Panc1 (cell line): ENCODE results near the gene TRMT61A. TPM values are rescaled to one million over a fixed set of nuclear protein-coding genes. Genes with fewer than 3 reads are reported as not detected.

Experiments
- ATAC-seq: fragments of 200-7000 bp; cut with Tn5 transposase; 2 replicates; pipeline ENCODE4 v1.9.1; 2020; ENCODE audit warnings: mild to moderate bottlenecking, moderate library complexity
- BruUV-seq: library from RNA; stranded (reverse); fragments of 400-500 nt; replicated peaks from 2 replicates; lab custom pipeline; 2021; lab: Mats Ljungman, UMichigan
- CTCF ChIA-PET: fragments of 300-600 bp; sonication (Branson Sonifier 250); formaldehyde crosslinking; loops from one replicate; lab custom pipeline; 2022; ENCODE audit warnings: antibody characterized with exemption; lab: Charles Lee
- POLR2A ChIA-PET: fragments of 300-600 bp; sonication (Branson Sonifier 250); formaldehyde crosslinking; loops from one replicate; lab custom pipeline; 2022; ENCODE audit warnings: antibody characterized with exemption; lab: Charles Lee
- DNase-seq: peaks from one replicate; pipeline ENCODE4 v3.0.0-alpha.2; 2010; ENCODE audit warnings: low read depth, low spot score
- H3K27ac ChIP-seq: 2 replicates; pipeline ENCODE4 v1.5.1; 2011; ENCODE audit warnings: mild to moderate bottlenecking, low read length, inconsistent platforms
- H3K27me3 ChIP-seq: fragments of 200-500 bp; sonication (Bioruptor generic); 2 replicates; pipeline ENCODE4 v1.6.0; 2014; ENCODE audit warnings: low read length, inconsistent platforms; ENCODE audit not compliant: control insufficient read depth, insufficient read depth
- H3K36me3 ChIP-seq: fragments of 200-500 bp; sonication (Bioruptor generic); 2 replicates; pipeline ENCODE4 v1.5.1; 2014; ENCODE audit warnings: inconsistent platforms, mild to moderate bottlenecking, low read length, moderate library complexity; ENCODE audit not compliant: control insufficient read depth, insufficient read depth
- H3K4me1 ChIP-seq: 2 replicates; pipeline ENCODE4 v1.5.1; 2011; ENCODE audit warnings: inconsistent platforms, mild to moderate bottlenecking, low read length, moderate library complexity; ENCODE audit not compliant: control insufficient read depth, insufficient read depth
- H3K4me3 ChIP-seq, 2 experiments: 2 replicates each; pipeline ENCODE4 v1.5.1; 2011 to 2012; ENCODE audit warnings: low read depth in 2 of 2, low read length in 2 of 2, mild to moderate bottlenecking in 2 of 2, inconsistent platforms in 1 of 2, moderate library complexity in 1 of 2
- H3K9me3 ChIP-seq: fragments of 200-500 bp; sonication (Bioruptor generic); 2 replicates; pipeline ENCODE4 v1.5.1; 2014; ENCODE audit warnings: low read depth, mild to moderate bottlenecking, inconsistent platforms, low read length, moderate library complexity; ENCODE audit not compliant: control insufficient read depth, insufficient read depth
- POLR2AphosphoS5 ChIP-seq: IDR thresholded peaks from 2 replicates; pipeline ENCODE4 v1.6.1; 2012; ENCODE audit warnings: mild to moderate bottlenecking, low read depth, low read length, moderate library complexity
- SIN3A ChIP-seq: IDR thresholded peaks from 2 replicates; pipeline ENCODE4 v1.6.1; 2012; ENCODE audit warnings: low read depth, mild to moderate bottlenecking, low read length, moderate library complexity, borderline replicate concordance; ENCODE audit not compliant: insufficient read depth
- TCF7L2 ChIP-seq: IDR thresholded peaks from 2 replicates; pipeline ENCODE4 v1.6.1; 2011; ENCODE audit warnings: mild to moderate bottlenecking, low read depth, low read length, inconsistent platforms
- in situ Hi-C: cut with HindIII; loops from 2 replicates; pipeline ENCODE4 v1.10.0; 2016; ENCODE audit warnings: low sequenced_read_pairs, low pct_unique_long_range_greater_than_20kb
- intact Hi-C: fragments of 100-400 bp; cut with micrococcal nuclease; formaldehyde crosslinking; loops from one replicate; pipeline ENCODE4 v1.10.0; 2022; ENCODE audit not compliant: unreplicated experiment
- total RNA-seq: library from RNA; stranded (reverse); gene quantifications from one replicate; pipeline ENCODE4 v1.2.1, GENCODE V29; 2021; ENCODE audit not compliant: unreplicated experiment
- TF ChIP-seq, protein P1 (sequence below): fragments of 450-650 bp; IDR thresholded peaks from 2 replicates; pipeline ENCODE4 v1.5.1; 2017; ENCODE audit warnings: mild to moderate bottlenecking
- TF ChIP-seq, protein P2 (sequence below), 2 experiments: IDR thresholded peaks; 2 replicates each; pipeline ENCODE4 v1.6.1; 2011 to 2012; ENCODE audit warnings: low read depth in 2 of 2, control low read depth in 1 of 2, low read length in 1 of 2, mild to moderate bottlenecking in 1 of 2, moderate library complexity in 1 of 2; ENCODE audit not compliant: insufficient read depth in 1 of 2

The TRMT61A gene
- total RNA-seq, 1 experiment from 2014 or later = 22.9 TPM

DNA sequence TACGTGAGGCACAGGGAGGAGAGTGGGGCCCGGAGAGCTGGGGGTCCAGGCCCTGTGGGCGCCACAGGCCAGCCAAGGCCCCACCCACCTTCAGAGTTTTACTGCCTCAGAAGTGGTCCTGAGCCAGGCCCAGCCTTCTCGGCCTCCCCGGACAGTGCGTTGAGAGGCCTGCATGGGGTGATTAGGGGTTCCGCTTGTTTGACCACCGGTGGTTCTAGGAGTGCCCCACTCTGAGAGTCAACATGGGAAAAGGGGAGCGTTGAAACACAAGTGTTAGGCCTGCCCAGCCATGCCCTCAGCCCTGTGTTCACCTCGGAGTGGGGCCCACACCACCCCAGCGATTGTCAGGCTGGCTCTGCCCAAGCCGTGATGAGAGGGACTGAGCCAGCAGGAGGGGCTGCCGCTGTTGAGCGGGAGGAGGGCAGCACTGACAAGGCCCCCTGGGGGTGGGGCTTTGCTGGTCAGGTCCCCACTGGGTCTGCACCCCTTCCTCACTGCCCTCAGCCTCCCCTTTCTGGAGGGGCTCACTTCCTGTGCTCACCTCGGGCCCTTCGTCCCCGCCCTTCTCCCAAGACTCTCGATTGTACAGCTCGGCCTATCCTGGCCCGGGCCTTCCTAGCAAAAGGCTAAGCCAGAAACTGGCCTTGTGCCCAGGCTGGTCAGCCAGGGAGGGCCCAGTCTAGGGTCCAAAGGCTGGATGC is 11.1 kb upstream of the TRMT61A start:
- ATAC-seq = peak; percentile 17; the same call in 1 of the 2 replicates

DNA sequence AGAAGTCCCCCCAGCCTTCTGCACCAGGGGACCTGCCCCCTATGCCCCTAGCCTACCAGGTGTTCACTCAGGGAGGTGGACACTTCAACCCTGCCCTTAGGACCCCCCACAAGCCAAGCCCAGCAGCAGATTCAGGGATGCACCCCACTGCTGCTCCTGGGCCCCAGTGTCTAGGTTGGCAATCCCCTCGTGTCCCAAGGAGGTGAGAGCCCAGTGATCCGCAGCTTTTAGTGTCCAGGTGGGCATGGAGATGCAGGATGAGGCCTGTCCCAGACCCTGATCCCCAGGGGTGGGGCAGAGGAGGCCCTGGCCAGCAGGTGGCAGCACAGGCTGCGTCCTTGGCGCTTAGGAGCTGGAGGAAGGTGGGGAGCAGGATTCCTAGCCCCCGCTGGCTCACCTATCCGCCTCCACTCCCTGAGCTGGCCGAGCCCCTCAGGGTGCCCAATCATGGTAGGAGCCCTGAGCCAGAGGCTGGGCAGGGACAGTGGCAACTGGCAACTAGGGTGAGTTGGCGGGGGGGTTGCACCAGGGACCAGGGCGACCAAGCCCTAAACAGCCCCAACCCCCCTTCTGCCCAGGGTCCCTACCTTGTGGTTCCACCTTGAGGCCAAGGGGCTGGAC is 10.5 kb upstream of the TRMT61A start:
- in situ Hi-C loops = no loop called here
- POLR2A ChIA-PET = interaction anchor here (1.1 kb wide), 1 partner anchor 20 kb away, joined by 4 read pairs; no protein-coding TSS in a partner anchor
- TF ChIP-seq SIN3A (no peak), POLR2AphosphoS5 (0 out of 2 replicates have a peak, but pooled peaks have one; percentile 38)
- TF ChIP-seq, protein P1, sequence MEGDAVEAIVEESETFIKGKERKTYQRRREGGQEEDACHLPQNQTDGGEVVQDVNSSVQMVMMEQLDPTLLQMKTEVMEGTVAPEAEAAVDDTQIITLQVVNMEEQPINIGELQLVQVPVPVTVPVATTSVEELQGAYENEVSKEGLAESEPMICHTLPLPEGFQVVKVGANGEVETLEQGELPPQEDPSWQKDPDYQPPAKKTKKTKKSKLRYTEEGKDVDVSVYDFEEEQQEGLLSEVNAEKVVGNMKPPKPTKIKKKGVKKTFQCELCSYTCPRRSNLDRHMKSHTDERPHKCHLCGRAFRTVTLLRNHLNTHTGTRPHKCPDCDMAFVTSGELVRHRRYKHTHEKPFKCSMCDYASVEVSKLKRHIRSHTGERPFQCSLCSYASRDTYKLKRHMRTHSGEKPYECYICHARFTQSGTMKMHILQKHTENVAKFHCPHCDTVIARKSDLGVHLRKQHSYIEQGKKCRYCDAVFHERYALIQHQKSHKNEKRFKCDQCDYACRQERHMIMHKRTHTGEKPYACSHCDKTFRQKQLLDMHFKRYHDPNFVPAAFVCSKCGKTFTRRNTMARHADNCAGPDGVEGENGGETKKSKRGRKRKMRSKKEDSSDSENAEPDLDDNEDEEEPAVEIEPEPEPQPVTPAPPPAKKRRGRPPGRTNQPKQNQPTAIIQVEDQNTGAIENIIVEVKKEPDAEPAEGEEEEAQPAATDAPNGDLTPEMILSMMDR = peak; percentile 92
- peaks cover 39% of the 10 kb centered on the region for H3K4me1 ChIP-seq
- H3K27me3 ChIP-seq = no peaks in the 10 kb centered on the region
- H3K4me3 ChIP-seq = no peak overlapping the region
- H3K27ac ChIP-seq = peak overlapping the region; percentile 80
- no peaks in the 10 kb centered on the region; the same call in 1 of the 2 replicates for H3K36me3 ChIP-seq
- CTCF ChIA-PET = interaction anchor here (0.6 to 1.3 kb wide), 8 partner anchors 10 to 51 kb away, joined by 3 to 13 read pairs (median 3); partner anchors contain the start of gene TRMT61A
- no peaks in the 10 kb centered on the region for H3K9me3 ChIP-seq
- intact Hi-C loops = no loop called here
- peak; percentile 64 for ATAC-seq
- no peak for DNase-seq
- BruUV-seq = no TSS peak

More for the DNA sequence above, 11.1 kb upstream of the TRMT61A start:
- H3K27ac ChIP-seq = peak overlapping the region; percentile 57
- CTCF ChIA-PET = interaction anchor here (0.7 to 1.3 kb wide), 4 partner anchors 15 to 34 kb away, joined by 3 read pairs; no protein-coding TSS in a partner anchor
- no peak for TF ChIP-seq POLR2AphosphoS5
- TF ChIP-seq, protein P1 = no peak
- TF ChIP-seq, protein P2, sequence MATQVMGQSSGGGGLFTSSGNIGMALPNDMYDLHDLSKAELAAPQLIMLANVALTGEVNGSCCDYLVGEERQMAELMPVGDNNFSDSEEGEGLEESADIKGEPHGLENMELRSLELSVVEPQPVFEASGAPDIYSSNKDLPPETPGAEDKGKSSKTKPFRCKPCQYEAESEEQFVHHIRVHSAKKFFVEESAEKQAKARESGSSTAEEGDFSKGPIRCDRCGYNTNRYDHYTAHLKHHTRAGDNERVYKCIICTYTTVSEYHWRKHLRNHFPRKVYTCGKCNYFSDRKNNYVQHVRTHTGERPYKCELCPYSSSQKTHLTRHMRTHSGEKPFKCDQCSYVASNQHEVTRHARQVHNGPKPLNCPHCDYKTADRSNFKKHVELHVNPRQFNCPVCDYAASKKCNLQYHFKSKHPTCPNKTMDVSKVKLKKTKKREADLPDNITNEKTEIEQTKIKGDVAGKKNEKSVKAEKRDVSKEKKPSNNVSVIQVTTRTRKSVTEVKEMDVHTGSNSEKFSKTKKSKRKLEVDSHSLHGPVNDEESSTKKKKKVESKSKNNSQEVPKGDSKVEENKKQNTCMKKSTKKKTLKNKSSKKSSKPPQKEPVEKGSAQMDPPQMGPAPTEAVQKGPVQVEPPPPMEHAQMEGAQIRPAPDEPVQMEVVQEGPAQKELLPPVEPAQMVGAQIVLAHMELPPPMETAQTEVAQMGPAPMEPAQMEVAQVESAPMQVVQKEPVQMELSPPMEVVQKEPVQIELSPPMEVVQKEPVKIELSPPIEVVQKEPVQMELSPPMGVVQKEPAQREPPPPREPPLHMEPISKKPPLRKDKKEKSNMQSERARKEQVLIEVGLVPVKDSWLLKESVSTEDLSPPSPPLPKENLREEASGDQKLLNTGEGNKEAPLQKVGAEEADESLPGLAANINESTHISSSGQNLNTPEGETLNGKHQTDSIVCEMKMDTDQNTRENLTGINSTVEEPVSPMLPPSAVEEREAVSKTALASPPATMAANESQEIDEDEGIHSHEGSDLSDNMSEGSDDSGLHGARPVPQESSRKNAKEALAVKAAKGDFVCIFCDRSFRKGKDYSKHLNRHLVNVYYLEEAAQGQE (IDR thresholded peaks at IDR 0.05; ENCODE audit: insufficient read depth in 1 of 2, low read depth in 2 of 2, low read length in 1 of 2) = no peak
- no peak for TF ChIP-seq TCF7L2
- TF ChIP-seq SIN3A = no peak
- H3K4me1 ChIP-seq = peaks cover 36% of the 10 kb centered on the region
- H3K36me3 ChIP-seq = no peaks in the 10 kb centered on the region; the same call in 1 of the 2 replicates
- POLR2A ChIA-PET = no interaction called here
- H3K27me3 ChIP-seq = no peaks in the 10 kb centered on the region
- BruUV-seq = no TSS peak
- in situ Hi-C loops = no loop called here
- DNase-seq = no peak
- no peak overlapping the region for H3K4me3 ChIP-seq
- H3K9me3 ChIP-seq = no peaks in the 10 kb centered on the region
- intact Hi-C loops = no loop called here
